Brain microvascular endothelial cell (primary cell): ENCODE data around the gene FPR1.

Source experiments
- DNase-seq: peaks from one replicate; pipeline ENCODE4 v3.0.0-alpha.2; 2020
- H3K27ac ChIP-seq: fragments of 250-450 bp; sonication (Bioruptor Pico); 2 replicates; pipeline ENCODE4 v1.5.1; 2020; ENCODE audit warnings: mild to moderate bottlenecking, moderate library complexity
- H3K27me3 ChIP-seq: fragments of 250-450 bp; sonication (Bioruptor Pico); replicated peaks from 2 replicates; pipeline ENCODE4 v1.5.1; 2020; ENCODE audit warnings: mild to moderate bottlenecking
- H3K36me3 ChIP-seq: fragments of 250-450 bp; sonication (Bioruptor Pico); replicated peaks from 2 replicates; pipeline ENCODE4 v1.5.1; 2020; ENCODE audit warnings: mild to moderate bottlenecking
- H3K4me3 ChIP-seq: 2 replicates; pipeline ENCODE4 v1.5.1; 2011; ENCODE audit warnings: low read depth, mild to moderate bottlenecking, control low read depth, low read length, moderate library complexity
- CTCF ChIP-seq: IDR thresholded peaks from 2 replicates; pipeline ENCODE4 v1.5.1; 2011; ENCODE audit warnings: low read depth, mild to moderate bottlenecking, moderate library complexity, low read length, control low read depth, inconsistent platforms; ENCODE audit errors: missing control alignments
- in situ Hi-C: cut with HindIII; loops from 2 replicates; pipeline ENCODE4 v1.10.0; 2017; ENCODE audit warnings: low sequenced_read_pairs, low pct_ligation_motif_present

Gene FPR1

GRCh38 chr19:51772977-51773376 is 21.3 kb upstream of the FPR1 start:
- no peak for TF ChIP-seq CTCF
- no peak for DNase-seq
- Histone ChIP-seq H3K4me3 (no peak overlapping the region), H3K27me3 (no peaks in the 10 kb centered on the region), H3K36me3 (no peaks in the 10 kb centered on the region), H3K27ac (no peak overlapping the region)
- in situ Hi-C loops: no loop called here

- Histone ChIP-seq H3K4me3 (no peak overlapping the region), H3K27me3 (no peaks in the 10 kb centered on the region), H3K27ac (no peak overlapping the region), H3K36me3 (no peaks in the 10 kb centered on the region)
- no peak for TF ChIP-seq CTCF
- no peak for DNase-seq
- in situ Hi-C loops: no loop called here
Measured at GRCh38 chr19:51771376-51772130, 19.9 kb upstream of the FPR1 start.

- H3K27me3 ChIP-seq: no peaks in the 10 kb centered on the region
- no peaks in the 10 kb centered on the region for H3K36me3 ChIP-seq
- TF ChIP-seq CTCF: no peak
- in situ Hi-C loops: no loop called here
- no peak for DNase-seq
- no peak overlapping the region for H3K4me3 ChIP-seq
- no peak overlapping the region for H3K27ac ChIP-seq
Measured at GRCh38 chr19:51766461-51766860, 14.8 kb upstream of the FPR1 start.

- Histone ChIP-seq H3K4me3 (no peak overlapping the region), H3K27ac (no peak overlapping the region), H3K27me3 (no peaks in the 10 kb centered on the region), H3K36me3 (no peaks in the 10 kb centered on the region)
- TF ChIP-seq CTCF: no peak
- no peak for DNase-seq
- in situ Hi-C loops: no loop called here
Measured at GRCh38 chr19:51765086-51765485, 13.4 kb upstream of the FPR1 start.

GRCh38 chr19:51761696-51762095 is 10.0 kb upstream of the FPR1 start:
- H3K27me3 ChIP-seq: no peaks in the 10 kb centered on the region
- TF ChIP-seq CTCF: no peak
- H3K4me3 ChIP-seq: no peak overlapping the region
- no peak overlapping the region for H3K27ac ChIP-seq
- in situ Hi-C loops: no loop called here
- DNase-seq: no peak
- no peaks in the 10 kb centered on the region for H3K36me3 ChIP-seq
